GM15510 (cell line): ENCODE results near the gene CYP8B1.
A peak's percentile ranks its signal among the peaks of the same experiment; 100 is the strongest.

ENCODE experiments used
- POLR2A ChIP-seq: IDR thresholded peaks from 3 replicates; pipeline ENCODE4 v1.6.1; 2011; ENCODE audit warnings: borderline replicate concordance; ENCODE audit not compliant: insufficient read length; ENCODE audit errors: extremely low read depth

The CYP8B1 gene

GRCh38 chr3:42894698-42895579 is 19.3 kb upstream of the CYP8B1 start:
- TF ChIP-seq POLR2A: no peak

GRCh38 chr3:42892807-42893206 is 17.1 kb upstream of the CYP8B1 start:
- TF ChIP-seq POLR2A: no peak

GRCh38 chr3:42892169-42892568 is 16.5 kb upstream of the CYP8B1 start:
- no peak for TF ChIP-seq POLR2A

- TF ChIP-seq POLR2A: no peak
These were observed 15.4 kb upstream of the CYP8B1 start for GRCh38 chr3:42891042-42891441.

GRCh38 chr3:42887084-42887483 is 11.4 kb upstream of the CYP8B1 start:
- no peak for TF ChIP-seq POLR2A

- TF ChIP-seq POLR2A: no peak
These were observed 10.7 kb upstream of the CYP8B1 start for GRCh38 chr3:42886294-42886822.

- TF ChIP-seq POLR2A: no peak
These were observed 8.6 kb upstream of the CYP8B1 start for GRCh38 chr3:42884324-42884723.

GRCh38 chr3:42880601-42881451 is 5.1 kb upstream of the CYP8B1 start:
- TF ChIP-seq POLR2A: peak; percentile 34

- TF ChIP-seq POLR2A: no peak
These were observed 4.5 kb upstream of the CYP8B1 start for GRCh38 chr3:42880183-42880582.

GRCh38 chr3:42877881-42878280 is 2.2 kb upstream of the CYP8B1 start:
- no peak for TF ChIP-seq POLR2A

GRCh38 chr3:42876940-42877720 is 1.5 kb upstream of the CYP8B1 start:
- TF ChIP-seq POLR2A: no peak

GRCh38 chr3:42876401-42876800 is 722 bp upstream of the CYP8B1 start:
- no peak for TF ChIP-seq POLR2A

GRCh38 chr3:42874749-42875148 is 930 bp downstream of the CYP8B1 start:
- no peak for TF ChIP-seq POLR2A

- no peak for TF ChIP-seq POLR2A
These were observed 2.3 kb downstream of the CYP8B1 start for GRCh38 chr3:42873221-42873982.
